Forelimb muscle (tissue), 1 donor: ENCODE measurements around the gene TNFRSF18. TPM values are rescaled to one million over a fixed set of nuclear protein-coding genes. Genes with fewer than 3 reads are reported as not detected.

Experiments
- DNase-seq: peaks from one replicate; pipeline ENCODE4 v3.0.0-alpha.2; 2013; ENCODE audit warnings: low read depth
- polyA plus RNA-seq: library from polyadenylated mRNA; unstranded; fragments of 120-200 nt; gene quantifications from one replicate; pipeline ENCODE4 v1.2.1, GENCODE V29; 2013; ENCODE audit not compliant: insufficient read length

The TNFRSF18 gene
- polyA plus RNA-seq, 1 donor = 6.1 TPM

- DNase-seq = no peak
Measured at GRCh38 chr1:1240822-1241587, 34.6 kb upstream of the TNFRSF18 start.

- no peak for DNase-seq
Measured at GRCh38 chr1:1240348-1240732, 33.9 kb upstream of the TNFRSF18 start.

- DNase-seq = no peak
Measured at GRCh38 chr1:1239614-1240347, 33.4 kb upstream of the TNFRSF18 start.

DNA sequence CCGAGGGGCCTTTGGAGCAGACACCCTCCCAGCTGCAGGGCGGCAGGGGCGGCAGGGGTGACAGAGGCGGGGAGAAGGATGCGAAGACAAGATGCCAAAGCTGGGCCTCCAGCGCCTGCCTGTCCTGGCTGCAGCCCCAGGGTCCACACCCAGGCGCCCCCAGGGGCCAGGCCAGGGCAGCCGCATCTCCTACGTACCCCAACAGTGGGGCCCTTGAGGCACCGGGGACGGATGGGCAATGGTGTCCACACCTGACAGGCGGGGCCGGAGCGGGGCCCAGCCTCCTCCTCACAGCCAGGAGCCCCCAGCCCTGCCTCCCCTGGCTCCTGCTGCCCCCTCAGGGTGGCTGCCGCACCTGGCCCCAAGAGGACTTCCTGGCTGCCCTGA, 32.8 kb upstream of the TNFRSF18 start:
- no peak for DNase-seq

DNA sequence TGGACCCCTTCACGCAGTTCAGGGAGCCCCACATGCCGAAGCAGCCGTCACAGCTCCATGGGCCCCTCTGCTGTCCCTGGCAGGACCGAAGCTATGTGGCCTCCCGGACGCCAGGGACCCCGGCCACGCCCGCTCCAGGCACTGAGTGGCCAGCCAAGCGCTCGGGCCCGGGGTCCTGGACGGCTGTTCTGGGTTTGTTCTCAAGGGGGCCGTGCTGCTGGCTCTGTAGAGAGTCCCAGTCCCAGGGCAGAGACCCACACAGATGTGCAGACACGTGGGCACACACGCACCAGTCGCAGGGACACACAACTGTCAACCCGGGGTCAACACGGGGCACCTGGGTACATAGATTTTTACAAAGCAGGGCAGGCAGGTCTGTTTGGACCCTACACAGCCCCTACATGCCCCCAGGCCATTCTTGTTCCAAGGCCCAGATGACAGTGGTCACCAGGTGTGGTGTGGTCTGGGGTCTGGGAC, 32.3 kb upstream of the TNFRSF18 start:
- no peak for DNase-seq

- no peak for DNase-seq
Measured at GRCh38 chr1:1237874-1238701, 31.7 kb upstream of the TNFRSF18 start.

DNA sequence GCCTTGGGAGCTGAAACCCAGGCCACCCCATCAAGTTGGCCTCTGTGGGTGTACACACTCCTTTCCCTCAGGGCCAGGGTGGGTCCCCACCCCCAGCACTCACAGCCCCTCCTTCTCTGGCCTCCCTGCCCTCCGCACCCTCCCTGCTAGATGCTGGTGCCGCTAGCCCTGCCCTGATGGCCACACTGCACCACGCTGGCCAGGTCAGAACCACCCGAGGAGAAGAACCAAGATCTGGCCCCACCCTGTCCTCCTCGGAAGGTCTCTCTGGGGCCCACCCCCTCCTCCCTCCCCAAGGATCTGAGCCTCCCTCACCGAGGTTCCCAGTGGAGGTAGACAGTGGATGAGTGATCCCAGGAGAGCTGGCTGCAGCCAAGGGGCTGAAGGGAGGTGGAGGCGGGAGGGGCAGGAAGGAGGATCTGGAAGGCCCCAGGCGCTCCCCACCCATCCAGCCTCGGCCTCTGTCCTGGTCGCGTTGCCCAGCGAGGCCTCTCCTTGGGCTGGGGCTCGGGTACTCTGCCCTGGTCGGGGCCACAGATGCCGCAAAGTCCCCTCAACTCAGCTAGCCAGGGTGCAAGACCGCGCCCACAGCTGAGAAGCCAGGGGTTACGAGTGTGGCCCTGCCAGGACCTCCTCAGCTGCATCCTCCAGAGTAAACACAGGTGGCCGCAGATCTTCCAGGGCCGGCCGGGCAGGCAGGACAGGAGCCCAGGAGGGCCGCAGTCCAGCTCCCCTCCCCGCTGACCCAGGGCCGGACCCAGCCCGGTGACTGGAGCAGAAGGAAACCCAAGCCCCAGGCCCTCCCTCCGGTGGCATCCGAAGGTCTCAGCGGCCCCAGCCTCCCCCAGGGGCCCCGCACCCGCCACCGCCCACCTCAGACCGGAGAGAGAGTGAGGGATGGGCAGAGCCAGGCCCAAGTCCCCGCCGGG, 30.8 kb upstream of the TNFRSF18 start:
- DNase-seq = no peak

GRCh38 chr1:1236176-1236763, 29.9 kb upstream of the TNFRSF18 start:
- no peak for DNase-seq

GRCh38 chr1:1235016-1235744, 28.8 kb upstream of the TNFRSF18 start:
- no peak for DNase-seq

- no peak for DNase-seq
Measured at GRCh38 chr1:1234180-1234808, 27.9 kb upstream of the TNFRSF18 start.

- DNase-seq = no peak
Measured at GRCh38 chr1:1233567-1233892, 27.1 kb upstream of the TNFRSF18 start.

DNA sequence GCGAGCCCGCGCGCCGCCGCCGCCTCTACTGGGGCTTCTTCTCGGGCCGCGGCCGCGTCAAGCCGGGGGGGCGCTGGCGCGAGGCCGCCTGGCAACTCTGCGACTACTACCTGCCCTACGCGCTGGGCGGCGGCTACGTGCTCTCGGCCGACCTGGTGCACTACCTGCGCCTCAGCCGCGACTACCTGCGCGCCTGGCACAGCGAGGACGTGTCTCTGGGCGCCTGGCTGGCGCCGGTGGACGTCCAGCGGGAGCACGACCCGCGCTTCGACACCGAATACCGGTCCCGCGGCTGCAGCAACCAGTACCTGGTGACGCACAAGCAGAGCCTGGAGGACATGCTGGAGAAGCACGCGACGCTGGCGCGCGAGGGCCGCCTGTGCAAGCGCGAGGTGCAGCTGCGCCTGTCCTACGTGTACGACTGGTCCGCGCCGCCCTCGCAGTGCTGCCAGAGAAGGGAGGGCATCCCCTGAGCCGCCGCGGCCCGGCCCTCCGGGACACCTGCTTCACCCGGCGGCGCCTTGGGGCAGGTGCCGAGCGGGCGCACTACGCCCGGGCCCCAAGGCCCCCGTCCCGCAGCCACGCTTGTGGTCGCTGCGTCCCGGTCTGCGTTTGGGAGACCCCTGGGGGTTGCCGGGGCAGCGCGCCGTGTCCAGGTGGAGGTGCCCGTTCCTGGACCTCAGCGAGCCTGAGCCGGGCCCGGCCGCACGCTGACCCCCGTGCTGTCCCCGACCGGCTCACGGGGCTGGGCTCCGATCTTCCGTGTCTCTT, 26.6 kb upstream of the TNFRSF18 start:
- no peak for DNase-seq

DNA sequence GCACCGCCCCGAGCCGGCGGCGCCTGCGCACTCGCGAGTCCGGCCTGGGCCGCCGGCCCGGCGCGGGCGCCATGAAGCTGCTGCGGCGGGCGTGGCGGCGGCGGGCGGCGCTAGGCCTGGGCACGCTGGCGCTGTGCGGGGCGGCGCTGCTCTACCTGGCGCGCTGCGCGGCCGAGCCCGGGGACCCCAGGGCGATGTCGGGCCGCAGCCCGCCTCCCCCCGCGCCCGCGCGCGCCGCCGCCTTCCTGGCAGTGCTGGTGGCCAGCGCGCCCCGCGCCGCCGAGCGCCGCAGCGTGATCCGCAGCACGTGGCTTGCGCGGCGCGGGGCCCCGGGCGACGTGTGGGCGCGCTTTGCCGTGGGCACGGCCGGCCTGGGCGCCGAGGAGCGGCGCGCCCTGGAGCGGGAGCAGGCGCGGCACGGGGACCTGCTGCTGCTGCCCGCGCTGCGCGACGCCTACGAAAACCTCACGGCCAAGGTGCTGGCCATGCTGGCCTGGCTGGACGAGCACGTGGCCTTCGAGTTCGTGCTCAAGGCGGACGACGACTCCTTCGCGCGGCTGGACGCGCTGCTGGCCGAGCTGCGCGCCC, 25.9 kb upstream of the TNFRSF18 start, which contains the start of gene B3GALT6:
B3GALT6 (plus strand) TSS at position 30 of the 588 bp plus-strand sequence; CDS start at position 72, 42 bp downstream.
- DNase-seq = no peak

- peak; percentile 89 for DNase-seq
Measured at GRCh38 chr1:1231400-1232207, 25.2 kb upstream of the TNFRSF18 start, which contains the start of gene SDF4. Gene SDF4 (minus strand): TSS chr1:1232001. CDS start chr1:1228772, 3,229 bp downstream.

DNA sequence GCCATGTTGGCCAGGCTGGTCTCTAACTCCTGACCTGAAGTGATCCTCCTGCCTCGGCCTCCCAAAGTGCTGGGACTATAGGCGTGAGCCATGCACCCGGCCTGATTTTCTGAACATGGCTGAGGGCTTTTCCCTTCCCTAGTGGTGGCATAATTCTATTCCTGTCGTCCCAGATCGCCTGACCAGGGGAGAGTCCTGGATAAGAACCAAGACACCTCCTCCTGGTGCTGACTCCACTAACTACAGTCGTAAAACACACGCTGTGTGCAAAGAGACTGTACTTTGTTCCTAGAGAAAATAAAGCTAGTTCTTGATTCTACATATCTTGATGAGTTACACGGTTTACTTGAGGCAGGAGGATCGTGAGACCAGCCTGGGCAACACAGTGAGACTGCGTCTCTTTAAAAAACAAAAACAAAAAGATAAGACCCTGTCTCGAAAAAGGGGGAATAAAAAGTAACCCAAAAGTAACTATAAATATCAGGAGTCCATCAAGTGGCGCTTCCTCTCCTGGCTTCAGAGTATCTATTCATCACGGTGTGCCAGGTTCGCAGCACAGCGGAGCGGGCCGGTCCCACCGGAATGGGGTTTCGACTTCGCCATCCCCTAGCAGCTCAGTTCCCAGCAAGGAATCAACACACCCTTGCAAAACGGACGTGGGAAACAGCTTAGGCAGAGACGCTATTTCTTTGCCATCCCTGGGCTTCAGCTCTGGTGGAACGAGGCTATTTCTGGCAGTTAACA, 24.4 kb upstream of the TNFRSF18 start:
- DNase-seq = no peak

DNA sequence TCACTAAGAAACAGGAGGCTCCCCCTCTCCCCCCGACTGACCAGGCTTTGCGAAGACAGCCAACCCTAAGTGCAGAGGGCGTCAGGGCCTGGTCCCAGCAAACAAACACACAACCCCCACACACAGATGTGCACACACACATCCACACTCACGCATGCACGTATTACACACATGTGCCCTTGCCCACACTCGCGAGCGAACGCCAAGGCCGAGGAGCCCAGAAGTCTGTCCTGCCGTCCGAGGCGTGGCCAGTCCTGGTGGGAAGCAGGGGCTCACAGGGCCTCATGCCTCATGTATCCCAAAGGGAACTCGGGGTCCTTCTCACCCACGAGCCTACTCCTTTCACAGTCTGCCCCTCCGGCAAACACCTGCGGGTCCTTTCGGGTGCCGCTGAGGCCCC, 23.4 kb upstream of the TNFRSF18 start:
- DNase-seq = no peak
